Omental fat pad (tissue), 4 donors: ENCODE measurements around the gene TNC. TPM values are rescaled to one million over a fixed set of nuclear protein-coding genes. Genes with fewer than 3 reads are reported as not detected.
A peak's percentile ranks its signal among the peaks of the same experiment; 100 is the strongest.

ENCODE experiments used
- ATAC-seq: fragments of 150-250 bp; one replicate; pipeline ENCODE4 v1.9.1; 2016; ENCODE audit warnings: mild to moderate bottlenecking, moderate library complexity; ENCODE audit not compliant: low FRiP score
- DNase-seq: peaks from one replicate; pipeline ENCODE4 v3.0.0-alpha.2; 2019; ENCODE audit warnings: low spot score
- CTCF ChIP-seq, 3 donors: fragments of 450-650 bp; IDR thresholded peaks; one replicate each; pipeline ENCODE4 v1.5.1; 2016 to 2017; ENCODE audit warnings: antibody characterized with exemption in 3 of 3, mild to moderate bottlenecking in 3 of 3, moderate library complexity in 2 of 3
- total RNA-seq, 4 donors: library from RNA; depleted of rRNA; stranded (reverse); fragments of >200 nt; gene quantifications; one replicate each; pipeline ENCODE4 v1.1.0, GENCODE V29; 2016

Gene TNC
- total RNA-seq, 4 donors from 2014 or later = 3.2 to 44.2 (median 10.0) TPM

DNA sequence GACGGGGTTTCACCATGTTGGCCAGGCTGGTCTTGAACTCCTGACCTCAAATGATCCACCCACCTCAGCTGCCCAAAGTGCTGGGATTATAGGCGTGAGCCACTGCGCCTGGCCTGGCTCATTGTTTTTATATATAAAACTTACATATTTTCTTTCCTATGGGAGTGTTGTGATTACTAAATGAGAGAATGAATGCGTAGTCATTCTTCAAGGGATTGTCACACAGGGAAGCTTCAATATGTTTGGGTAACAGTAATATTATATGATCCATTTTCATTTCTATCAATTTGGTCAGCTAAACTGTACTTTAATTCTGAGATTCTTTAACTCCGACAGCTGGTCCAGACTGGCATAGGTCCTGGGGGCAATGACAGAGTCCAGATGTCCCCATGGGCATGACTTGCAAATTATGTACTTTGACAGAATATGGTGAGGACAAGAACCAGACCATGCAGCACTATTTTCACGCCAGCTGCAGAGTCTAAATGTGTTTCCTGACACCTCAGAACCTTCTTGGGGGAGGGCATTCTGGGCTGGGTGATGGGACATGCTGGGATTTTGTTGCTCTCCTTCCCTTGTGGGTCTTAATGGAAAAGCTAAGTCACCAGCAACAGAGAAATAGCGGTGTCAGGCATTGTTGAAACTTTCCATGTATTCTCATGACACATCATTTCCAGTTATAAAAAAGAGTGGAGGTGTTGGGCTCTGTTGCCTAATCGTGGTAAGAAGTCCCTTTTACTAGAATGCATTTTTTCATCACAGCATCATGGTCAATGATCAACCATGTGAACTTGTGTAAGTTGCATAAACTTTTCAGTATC, 40.9 kb upstream of the TNC start:
- no peak for DNase-seq
- no peak for ATAC-seq
- TF ChIP-seq CTCF (IDR thresholded peaks at IDR 0.05) = no peak

DNA sequence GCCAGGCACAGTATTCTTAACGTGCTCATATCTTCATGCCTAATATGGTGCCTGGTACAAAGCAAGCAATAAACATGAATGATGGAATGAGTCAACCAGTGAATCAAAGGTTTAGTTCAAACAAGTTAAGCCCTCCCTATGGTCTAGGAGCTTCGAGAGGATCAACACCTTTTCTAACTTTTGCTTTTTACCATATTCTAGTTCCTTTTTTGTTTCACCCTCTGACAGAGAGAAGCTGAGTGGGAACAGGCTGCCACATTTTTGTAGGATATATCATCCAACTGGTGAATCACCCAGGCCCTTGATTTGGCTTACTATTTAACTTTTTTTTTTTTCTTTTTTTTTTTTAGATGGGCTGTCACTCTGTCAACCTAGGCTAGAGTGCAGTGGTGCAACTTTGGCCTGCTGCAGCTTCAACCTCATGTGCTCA, 39.3 kb upstream of the TNC start:
- ATAC-seq = peak; percentile 89
- no peak for TF ChIP-seq CTCF (IDR thresholded peaks at IDR 0.05)
- no peak for DNase-seq

GRCh38 chr9:115155037-115155436, 37.1 kb upstream of the TNC start:
- ATAC-seq (no peak), DNase-seq (no peak)
- TF ChIP-seq CTCF (IDR thresholded peaks at IDR 0.05) = no peak

- DNase-seq (no peak), ATAC-seq (no peak)
These were observed 36.7 kb upstream of the TNC start for GRCh38 chr9:115154617-115155016.

GRCh38 chr9:115152281-115152820, 34.4 kb upstream of the TNC start:
- DNase-seq (no peak), ATAC-seq (no peak)
- no peak for TF ChIP-seq CTCF (IDR thresholded peaks at IDR 0.05)

More at GRCh38 chr9:115154617-115155016, 36.7 kb upstream of the TNC start:
- no peak for TF ChIP-seq CTCF (IDR thresholded peaks at IDR 0.05)

DNA sequence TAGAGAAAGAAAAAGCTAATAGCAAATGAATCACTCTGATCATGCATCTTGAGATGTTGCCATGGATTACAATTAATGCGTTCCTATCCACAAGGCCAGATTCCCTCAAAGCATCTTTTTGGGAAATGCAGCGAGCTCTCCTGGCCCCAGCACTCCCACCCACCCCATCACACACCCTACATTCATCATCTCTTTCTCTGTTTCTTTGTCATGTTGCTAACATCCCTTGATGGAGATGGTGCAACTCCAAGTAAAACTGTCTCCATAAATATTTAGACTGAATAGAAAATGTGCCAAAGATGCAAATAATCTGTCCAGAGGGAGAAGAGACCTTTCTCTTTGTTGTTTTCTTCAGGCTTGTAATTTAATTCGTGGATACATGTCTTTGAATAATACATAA, 30.8 kb upstream of the TNC start:
- no peak for ATAC-seq
- TF ChIP-seq CTCF (IDR thresholded peaks at IDR 0.05) = no peak
- no peak for DNase-seq

DNA sequence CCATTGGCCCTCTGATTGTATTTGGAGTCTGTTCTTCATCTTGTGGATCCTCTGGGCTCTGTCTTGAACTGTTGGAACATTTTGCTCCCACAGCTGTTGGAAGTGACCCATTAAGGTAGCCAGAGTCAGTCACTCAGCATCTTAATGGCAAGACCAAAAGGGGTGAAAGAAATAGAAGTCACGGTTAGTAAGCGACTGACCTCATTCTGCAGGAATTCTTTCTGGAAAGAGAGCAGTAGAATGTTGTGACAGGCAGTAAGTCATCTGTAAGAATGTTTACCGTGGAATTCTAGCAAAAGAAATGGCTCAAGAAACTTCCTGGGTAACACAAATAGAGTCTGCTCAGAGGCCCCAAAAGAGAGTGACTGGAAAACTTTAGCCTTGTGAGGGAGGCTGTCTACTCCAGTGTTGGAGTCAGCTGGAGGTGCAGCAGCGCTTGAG, 28.6 kb upstream of the TNC start:
- no peak for DNase-seq
- no peak for TF ChIP-seq CTCF (IDR thresholded peaks at IDR 0.05)
- ATAC-seq = peak; percentile 73
